ENCODE measurements around the gene CRYAB. TPM values are rescaled to one million over a fixed set of nuclear protein-coding genes. Genes with fewer than 3 reads are reported as not detected.

The CRYAB gene
- polyA plus RNA-seq, 3 donors: 46.0 to 81.1 (median 52.8) TPM

DNA sequence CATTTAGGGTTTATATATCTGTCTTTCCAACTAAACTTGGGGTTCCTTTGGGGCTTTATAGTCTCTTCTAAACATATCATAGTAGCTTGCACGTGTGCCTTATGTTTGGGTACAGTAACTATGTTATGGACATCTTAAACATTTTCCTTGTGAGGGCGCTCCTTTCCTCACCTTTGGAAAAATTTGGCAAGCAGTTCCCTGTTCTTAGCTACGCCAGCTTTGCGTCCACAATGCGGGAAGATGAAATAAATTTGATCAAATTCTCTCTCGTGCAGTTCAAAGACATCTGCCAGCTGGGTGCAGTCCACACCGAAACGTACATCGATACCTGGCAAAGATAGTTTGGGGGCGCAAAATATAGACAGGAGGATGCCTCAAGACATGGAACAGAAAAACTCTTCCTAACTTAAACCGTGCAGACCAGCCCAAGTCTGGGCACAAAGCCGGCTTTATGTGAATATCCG lies 33.2 kb downstream of the CRYAB start:
- peak in 7 of 11 donors; percentile 24 to 47 (median 31) for DNase-seq (ENCODE audit: extremely low read depth in 1 of 11, low read depth in 9 of 11, low spot score in 4 of 11)

DNA sequence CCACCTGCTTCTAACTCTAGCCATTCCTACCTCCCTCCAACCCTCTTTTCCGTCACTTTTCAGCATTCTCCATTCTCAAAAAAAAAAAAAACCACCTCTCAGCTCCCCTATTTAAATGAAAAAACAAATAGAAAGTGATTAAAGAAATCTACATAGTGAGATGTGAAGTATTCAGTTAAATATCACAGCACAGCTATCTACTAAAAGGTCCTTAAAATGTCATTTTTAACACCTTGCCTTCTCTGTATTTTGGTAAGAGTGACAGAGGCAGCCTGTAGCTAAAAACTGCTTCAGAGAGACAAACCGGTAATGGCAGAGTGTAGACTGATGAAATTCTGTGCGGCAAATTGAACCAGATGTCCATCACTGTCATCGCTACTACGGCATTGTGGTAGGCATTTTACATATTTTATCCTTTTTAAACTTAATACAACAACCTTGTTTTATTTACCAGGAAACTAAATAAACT lies 39.8 kb downstream of the CRYAB start:
- no peak for DNase-seq (ENCODE audit: extremely low read depth in 1 of 11, low read depth in 9 of 11, low spot score in 4 of 11)

DNA sequence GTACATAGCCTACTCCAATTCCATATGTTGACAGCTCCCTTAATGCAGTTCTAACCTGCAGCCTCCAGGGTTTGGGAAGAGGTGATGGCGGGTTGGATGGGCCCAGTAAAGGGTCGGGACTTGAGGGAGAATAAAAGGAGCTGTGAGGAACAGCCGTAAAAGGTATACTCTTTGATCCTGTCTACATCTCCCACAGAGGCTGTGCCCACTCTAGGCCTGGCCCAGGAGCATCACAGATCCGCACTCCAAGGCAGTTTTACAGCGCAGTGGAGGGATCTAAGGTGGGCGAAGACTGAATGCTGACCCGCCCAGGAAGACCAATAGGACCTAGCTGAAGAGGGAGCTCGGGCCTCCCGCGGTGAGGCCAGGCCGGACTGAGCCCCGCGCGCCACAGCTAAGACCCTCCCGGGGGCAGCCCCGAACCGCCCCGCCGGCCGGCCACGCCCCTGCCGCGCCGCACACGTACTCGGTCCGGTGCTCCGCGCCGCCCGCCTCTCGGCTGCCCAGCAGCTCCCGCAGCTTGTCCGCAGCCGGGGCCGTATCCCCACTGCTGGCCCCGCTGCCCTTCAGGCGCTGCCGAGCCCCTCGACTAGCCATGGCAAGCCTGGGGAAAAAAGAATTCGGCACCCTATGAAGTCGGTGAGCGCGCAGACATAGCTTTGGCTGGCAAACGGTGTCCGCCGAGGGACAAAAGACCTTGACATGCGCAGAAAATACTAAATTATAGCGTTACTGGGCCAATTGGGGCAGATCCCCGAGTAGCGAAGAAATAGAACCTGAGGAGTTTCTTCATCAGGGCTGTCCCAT lies 40.5 kb downstream of the CRYAB start, which contains the start of gene ALG9:
Gene ALG9, minus strand, starts transcription at position 696 of the 807 bp plus-strand sequence. Its CDS starts 99 bp downstream, at position 597.
- DNase-seq (ENCODE audit: extremely low read depth in 1 of 11, low read depth in 9 of 11, low spot score in 4 of 11): peak; percentile 56 to 85 (median 79)

DNA sequence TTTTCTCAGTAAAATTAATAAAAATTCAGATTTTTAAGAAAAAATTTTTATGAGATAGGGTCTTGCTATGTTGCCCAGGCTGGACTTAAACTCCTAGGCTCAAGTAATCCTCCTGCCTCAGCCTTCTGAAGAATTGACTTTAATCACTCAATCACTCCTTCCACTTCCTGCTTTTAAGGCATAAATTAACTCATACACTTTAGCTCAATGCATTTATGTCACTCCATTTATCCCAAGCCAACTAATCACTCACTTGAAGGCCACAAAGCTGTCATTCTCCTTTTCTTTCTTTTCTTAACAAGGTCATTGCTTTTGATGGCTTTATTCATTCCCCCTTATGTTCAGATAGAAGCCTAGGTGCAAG lies 41.1 kb downstream of the CRYAB start:
- peak in 1 of 11 donors; percentile 3 for DNase-seq (ENCODE audit: extremely low read depth in 1 of 11, low read depth in 9 of 11, low spot score in 4 of 11)

DNA sequence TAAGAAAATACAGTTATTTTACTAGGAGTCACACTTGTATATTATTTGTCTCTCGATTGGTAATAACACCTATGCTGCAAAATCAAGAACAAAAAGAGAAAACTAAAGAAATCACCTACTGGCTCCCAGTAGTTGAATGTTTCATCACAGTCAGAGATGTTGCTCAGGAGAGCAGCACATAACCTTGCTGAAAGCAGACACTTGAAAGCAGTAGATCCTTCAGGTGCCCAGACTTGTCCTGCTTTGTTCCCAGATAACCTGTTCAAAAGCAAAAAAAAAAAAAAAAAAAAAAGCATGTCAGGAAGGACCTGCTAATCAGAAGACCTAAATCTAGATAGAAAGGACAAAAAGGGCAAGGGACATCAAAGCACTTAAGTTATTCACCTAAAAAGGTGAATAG lies 41.5 kb downstream of the CRYAB start:
- no peak for DNase-seq (ENCODE audit: extremely low read depth in 1 of 11, low read depth in 9 of 11, low spot score in 4 of 11)

DNA sequence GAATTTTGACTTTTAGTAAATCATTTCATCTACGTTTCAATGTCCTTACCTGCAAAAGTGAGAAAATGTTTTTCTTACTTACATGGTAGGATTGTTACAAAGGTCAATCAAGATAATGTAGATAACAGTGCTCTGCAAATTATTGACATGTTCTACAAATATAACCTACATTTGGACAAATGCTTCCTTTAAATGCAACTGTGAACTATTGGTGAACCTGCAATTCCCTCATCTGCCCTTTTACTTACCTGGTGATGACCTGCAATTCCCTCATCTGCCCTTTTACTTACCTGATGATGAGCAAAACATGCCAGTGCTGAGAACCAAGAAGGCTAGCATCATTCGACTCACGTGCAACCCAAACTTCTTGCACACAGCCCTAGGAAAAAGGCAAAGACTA lies 51.3 kb downstream of the CRYAB start:
- DNase-seq (ENCODE audit: extremely low read depth in 1 of 11, low read depth in 9 of 11, low spot score in 4 of 11): no peak

Other genes starting within 250 kb of the CRYAB start
- 10 to 100 TPM; 21.1 to 27.5 (median 22.4) TPM for gene PPP2R1B, start 145.4 kb downstream of the CRYAB start, polyA plus RNA-seq (ENCODE audit: insufficient read length in 3 of 3)
- 10 to 100 TPM; 42.2 to 50.3 (median 48.3) TPM for gene ALG9, start 40.2 kb downstream of the CRYAB start, polyA plus RNA-seq (ENCODE audit: insufficient read length in 3 of 3)
- gene FDXACB1, start 32.6 kb downstream of the CRYAB start, polyA plus RNA-seq (ENCODE audit: insufficient read length in 3 of 3): 1 to 10 TPM; 4.8 to 6.4 (median 5.5) TPM
- 10 to 100 TPM; 41.1 to 55.6 (median 41.5) TPM for gene CFAP68, start 32.2 kb downstream of the CRYAB start, polyA plus RNA-seq (ENCODE audit: insufficient read length in 3 of 3)
- 1 to 10 TPM; 1.5 to 2.8 (median 2.6) TPM for gene HSPB2, start 964 bp upstream of the CRYAB start, polyA plus RNA-seq (ENCODE audit: insufficient read length in 3 of 3)
- 10 to 100 TPM in 1 of 3 donors, 1 to 10 TPM in 2; 8.7 to 10.5 (median 9.3) TPM for gene C11orf52, start 7.1 kb upstream of the CRYAB start, polyA plus RNA-seq (ENCODE audit: insufficient read length in 3 of 3)
- 10 to 100 TPM; 18.5 to 21.4 (median 20.8) TPM for gene DIXDC1, start 25.6 kb upstream of the CRYAB start, polyA plus RNA-seq (ENCODE audit: insufficient read length in 3 of 3)
- 10 to 100 TPM; 47.1 to 51.2 (median 47.7) TPM for gene DLAT, start 113.6 kb upstream of the CRYAB start, polyA plus RNA-seq (ENCODE audit: insufficient read length in 3 of 3)
- gene PIH1D2, start 162.2 kb upstream of the CRYAB start, polyA plus RNA-seq (ENCODE audit: insufficient read length in 3 of 3): 10 to 100 TPM in 2 of 3 donors, 1 to 10 TPM in 1; 7.4 to 11.7 (median 11.2) TPM
- 10 to 100 TPM; 49.9 to 60.1 (median 50.2) TPM for gene NKAPD1, start 162.5 kb upstream of the CRYAB start, polyA plus RNA-seq (ENCODE audit: insufficient read length in 3 of 3)
- gene TIMM8B, start 175.0 kb upstream of the CRYAB start, polyA plus RNA-seq (ENCODE audit: insufficient read length in 3 of 3): 10 to 100 TPM; 61.5 to 78.8 (median 75.1) TPM
- 100 to 1,000 TPM; 181 to 185 (median 182) TPM for gene SDHD, start 175.1 kb upstream of the CRYAB start, polyA plus RNA-seq (ENCODE audit: insufficient read length in 3 of 3)

Data from renal cortex interstitium (tissue), 11 donors.